Stimulated activated CD8-positive, alpha-beta memory T cell treated with anti-CD3 and anti-CD28 coated beads, Interleukin-4, amount 100 ng/mL, for 4 hours (primary cell): ENCODE data around the gene PNMA6E.
"Not testable (repeated sequence)": the region's sequence is repeated elsewhere in the genome, so short reads cannot be mapped to it uniquely, and the experiment has no call there.

ENCODE experiments used
- DNase-seq, 2 donors: peaks; one replicate each; pipeline ENCODE4 v3.0.0-alpha.2; 2020; ENCODE audit warnings: low read depth in 2 of 2, low spot score in 1 of 2

Gene PNMA6E

DNA sequence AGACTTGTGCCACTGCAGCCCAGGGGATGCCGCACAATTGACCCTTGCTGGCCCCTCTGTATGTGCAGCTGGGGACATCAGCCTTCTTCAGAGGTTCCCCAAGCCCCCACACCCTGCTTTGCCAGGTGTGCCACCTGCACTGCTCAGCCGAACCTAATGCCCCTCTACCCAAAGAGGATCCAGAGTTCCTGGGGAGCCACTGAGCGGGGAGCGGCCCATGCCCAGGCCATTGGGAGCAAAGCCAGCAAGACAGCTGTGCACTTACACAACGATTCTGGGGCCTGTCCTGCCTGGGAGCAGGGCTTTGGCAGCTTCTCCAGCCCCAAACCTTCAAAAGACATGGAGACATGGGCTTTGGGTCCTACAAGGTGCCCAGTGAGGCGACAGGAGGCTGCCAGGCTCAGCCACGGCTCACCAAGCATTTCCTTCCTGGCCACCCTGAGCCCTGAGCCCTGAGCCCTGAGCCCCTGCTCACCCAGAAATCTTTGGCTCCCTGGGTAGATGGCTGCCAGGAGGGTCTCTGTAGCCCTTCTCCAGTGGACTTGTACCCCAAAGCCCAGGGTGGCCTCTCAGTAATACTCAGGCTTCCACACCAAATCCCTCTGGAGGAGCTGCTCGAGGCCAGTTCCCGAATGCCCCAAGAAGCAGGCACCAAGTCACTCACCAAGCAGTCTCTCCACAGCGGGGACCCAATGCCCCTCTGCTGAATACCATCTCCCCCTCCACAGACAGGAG lies 13.0 kb downstream of the PNMA6E start:
- DNase-seq: no peak

GRCh38 chrX:153387345-153387744 lies 13.8 kb downstream of the PNMA6E start:
- DNase-seq: no peak

DNA sequence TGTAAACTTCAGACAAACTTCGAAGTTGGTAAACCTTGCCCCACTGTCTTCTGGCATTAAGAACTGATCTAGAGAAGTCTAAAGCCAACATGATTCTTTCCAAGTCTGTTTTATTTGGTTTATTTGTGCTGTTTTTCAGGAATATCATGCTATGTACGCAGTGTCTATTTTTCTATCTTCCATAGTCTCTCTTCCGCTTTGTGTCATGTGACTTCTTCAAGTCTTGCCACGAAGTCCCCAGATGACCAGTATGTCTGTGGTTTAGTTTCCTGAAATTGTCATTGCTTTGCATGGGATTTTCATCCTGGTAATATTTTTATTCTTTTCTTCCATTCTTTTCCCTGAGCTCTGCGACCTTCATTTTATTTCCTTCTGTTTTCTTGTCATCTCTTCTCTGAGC lies 15.1 kb downstream of the PNMA6E start:
- DNase-seq: no peak

- DNase-seq: not testable (repeated sequence)
Measured at GRCh38 chrX:153384973-153385372, 16.2 kb downstream of the PNMA6E start.

GRCh38 chrX:153384390-153384789 lies 16.8 kb downstream of the PNMA6E start:
- no peak for DNase-seq

DNA sequence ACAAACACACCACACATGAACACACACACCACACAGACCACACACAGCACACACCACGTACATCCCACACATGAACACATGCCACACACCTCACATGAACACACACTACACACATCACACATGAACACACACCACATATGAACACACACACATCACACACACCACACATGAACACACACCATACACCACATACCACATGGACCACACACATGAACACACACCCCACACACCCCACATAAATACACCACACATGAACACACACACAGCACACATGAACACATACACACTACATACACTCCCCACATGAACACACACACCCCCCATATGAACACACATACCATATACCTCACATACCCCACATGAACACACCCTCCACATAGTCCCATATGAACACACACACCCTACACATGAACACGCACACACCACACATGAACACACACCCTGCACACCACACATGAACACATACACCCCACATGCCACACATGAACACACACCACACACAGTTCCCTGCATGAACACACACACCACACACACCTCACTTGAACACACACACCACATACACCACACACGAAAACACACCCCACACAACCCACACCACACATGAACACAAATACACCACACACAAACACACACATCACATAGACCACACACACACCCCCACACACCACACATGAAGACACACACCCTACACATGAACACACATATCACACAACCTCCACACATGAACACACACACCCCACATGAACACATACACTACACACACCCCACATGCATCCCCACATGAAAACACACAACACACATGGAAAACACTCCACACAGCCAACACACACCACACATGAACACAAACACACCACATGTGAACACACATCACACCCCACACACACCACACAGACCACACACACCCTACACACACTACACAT lies 18.3 kb downstream of the PNMA6E start:
- no peak for DNase-seq

DNA sequence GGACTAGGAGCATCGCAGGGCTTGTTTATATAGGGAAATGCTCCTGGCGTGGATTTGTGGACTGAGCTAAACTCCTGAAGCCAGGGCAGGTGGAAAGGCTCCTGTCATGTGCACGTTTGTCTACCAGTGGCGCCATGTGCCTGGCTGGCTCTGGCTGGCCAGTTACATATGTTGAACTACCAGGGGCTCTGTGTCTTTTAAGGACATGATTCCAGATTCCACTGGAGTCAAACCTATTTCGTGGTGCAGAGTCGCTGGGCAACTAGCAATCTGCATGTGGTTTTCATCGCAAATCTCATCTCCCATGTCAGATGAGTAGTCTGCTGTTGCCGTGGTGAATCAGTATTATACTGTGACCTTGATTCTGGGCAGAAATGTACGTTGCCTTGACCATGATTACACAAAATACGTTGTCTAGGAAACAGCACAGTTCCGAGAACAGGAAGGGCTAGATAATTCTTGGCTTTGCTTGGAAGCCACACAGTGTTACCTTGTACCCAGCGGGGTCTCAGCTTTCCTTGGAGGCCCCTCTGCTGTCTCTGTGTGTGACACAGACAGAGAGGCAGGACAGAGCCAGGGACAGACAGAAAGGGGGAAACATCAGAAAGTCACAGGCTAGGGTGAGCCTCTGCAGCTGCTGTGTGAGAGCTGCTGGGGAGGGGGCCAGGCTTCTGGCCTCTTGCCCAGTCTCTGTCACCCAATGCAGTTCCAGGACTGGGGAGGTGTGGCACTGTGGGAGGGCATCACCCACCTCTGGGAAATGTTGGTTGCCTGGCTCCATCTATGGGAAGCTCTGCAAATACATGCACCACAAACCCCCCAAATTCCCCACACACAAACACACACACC lies 19.2 kb downstream of the PNMA6E start:
- DNase-seq: no peak

DNA sequence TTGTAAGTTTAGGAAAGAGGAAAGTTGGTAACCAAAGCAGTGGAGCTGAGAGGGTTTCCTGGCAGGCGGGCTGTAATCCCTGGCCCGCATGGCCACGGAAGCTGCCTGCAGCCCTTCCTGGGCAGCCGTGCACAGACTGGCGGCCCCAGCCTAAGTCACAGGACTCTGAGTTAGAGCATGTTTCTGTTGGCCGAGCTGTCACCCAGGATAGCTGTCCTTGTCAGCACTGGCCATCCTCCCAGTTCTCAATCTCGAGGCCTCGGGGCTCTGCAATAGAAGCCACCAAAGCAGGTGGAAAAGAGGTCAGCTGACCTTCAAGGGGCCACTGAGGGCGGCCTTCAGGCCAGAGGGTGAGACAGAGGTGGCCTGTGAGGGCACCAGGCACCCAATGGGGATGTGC lies 20.5 kb downstream of the PNMA6E start:
- DNase-seq: no peak

- DNase-seq: no peak
Measured at GRCh38 chrX:153379971-153380581, 21.1 kb downstream of the PNMA6E start.

DNA sequence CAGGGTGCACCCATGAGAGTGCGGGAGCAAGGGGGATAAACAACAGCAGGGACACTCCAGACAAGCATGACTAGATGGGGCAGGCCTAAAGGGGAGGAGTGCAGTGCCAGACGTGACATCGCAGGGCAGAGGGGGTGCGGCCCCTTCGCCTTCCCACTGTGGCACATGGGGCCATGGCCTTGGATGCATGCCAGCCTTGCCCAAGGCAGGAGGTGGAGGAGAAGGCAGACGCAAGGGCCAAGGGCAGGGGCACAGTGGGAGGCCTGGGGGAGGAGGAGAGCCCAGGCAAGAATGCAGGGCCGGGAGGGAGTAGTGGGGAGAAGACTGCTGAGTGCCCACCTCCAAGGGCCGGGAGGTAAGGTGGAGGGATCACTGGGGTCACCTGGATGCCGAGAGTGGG lies 21.6 kb downstream of the PNMA6E start:
- no peak for DNase-seq

GRCh38 chrX:153378607-153379006 lies 22.5 kb downstream of the PNMA6E start:
- no peak for DNase-seq

GRCh38 chrX:153377727-153378126 lies 23.4 kb downstream of the PNMA6E start:
- DNase-seq: no peak

DNA sequence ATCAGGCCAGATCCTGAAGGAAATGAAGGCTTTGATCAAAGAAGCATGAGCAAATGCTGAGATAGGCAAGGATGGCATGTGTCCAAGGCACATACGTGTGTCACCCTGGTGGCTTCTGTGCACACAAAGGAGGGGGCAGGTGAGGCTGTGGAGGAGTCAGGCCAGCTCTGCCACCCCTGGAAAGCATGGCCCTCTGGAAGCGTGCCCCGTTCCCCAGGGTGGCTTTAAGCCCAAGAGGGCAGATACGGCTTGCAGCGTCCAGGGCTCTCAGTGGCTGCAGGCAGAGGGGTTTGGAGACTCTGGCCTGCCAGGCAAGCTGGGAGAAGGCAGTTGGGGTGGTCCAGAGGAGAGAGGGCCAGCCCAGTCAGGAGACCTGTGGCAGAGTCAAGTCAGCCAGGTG lies 25.6 kb downstream of the PNMA6E start:
- no peak for DNase-seq

DNA sequence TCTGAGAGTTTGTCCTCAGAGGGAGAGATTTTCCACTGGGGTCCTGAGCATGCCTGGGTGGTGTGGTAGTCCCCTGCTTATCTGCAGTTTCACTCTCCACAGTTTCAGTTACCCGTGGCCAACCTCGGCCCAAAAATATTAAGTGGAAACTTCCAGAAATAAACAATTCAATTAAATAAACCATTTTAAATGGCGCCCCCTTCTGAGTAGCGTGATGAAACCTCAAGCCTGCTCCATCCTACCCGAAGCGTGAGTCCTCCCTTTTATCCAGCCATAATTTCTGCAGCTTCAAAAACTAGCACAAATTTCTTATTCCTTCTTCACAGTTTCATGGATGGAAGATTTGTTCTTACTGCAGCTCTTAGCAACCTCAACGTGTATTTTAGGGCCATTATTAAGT lies 26.7 kb downstream of the PNMA6E start:
- DNase-seq: no peak

- DNase-seq: no peak
Measured at GRCh38 chrX:153372949-153373348, 28.2 kb downstream of the PNMA6E start.

DNA sequence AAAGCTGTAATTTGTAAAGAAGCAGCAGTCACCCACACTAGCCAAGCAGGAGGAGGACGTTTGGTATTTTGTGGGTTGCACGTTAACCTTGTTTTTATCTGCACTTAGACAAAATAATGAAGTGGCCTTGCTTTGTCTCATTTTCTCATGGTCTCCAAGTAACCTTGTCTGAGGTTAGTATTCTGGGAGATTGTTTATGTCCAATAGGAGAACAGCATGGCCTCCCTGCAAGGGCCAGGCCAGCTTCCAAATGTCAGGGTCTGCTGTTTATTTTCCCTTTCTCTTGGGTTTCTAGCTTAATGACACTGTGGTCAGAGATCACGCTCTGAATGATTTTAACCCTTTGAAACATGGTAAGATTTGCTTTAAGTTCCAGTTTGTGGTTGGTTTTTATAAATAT lies 29.9 kb downstream of the PNMA6E start:
- no peak for DNase-seq

- DNase-seq: no peak
Measured at GRCh38 chrX:153370293-153371055, 30.7 kb downstream of the PNMA6E start.

DNA sequence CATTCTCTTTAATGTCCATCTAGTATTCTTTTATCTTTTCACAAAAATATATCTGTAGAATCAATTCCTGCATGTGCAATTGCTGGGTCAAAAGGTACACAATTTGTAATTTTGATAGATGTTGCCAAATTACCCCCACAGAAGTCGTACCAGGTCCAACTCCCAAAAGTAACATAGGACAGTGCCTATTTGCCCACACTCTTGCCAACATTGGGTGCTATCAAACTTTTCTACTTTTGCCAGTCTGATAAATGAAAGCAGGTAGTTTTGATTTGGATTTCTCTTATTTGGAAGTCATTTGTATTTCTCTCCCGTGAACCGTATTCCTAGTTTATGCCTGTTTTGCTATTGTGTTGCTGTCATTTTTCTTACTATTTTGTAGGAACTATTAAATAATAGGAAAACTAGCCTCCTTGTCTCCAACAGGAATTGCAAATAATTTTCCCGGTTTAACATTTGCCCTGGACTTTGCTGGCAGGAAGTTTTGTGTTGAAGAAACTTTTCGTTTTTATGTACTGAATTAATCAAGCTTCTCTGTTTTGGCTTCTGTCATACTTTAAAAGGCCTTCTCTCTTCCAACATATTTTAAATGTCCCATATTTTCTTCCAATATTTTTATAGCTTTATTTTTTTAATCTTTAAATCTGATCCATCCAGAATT lies 34.1 kb downstream of the PNMA6E start:
- no peak for DNase-seq

GRCh38 chrX:153366119-153366518 lies 35.0 kb downstream of the PNMA6E start:
- DNase-seq: no peak

- DNase-seq: no peak
Measured at GRCh38 chrX:153365670-153366069, 35.5 kb downstream of the PNMA6E start.
